Smooth muscle cell (in vitro differentiated cells): ENCODE results near the gene CCR5AS.

Experiments
- DNase-seq: peaks from one replicate; lab custom pipeline; 2025; ENCODE audit not compliant: unreplicated experiment; lab: John Stamatoyannopoulos, UW
- H2AFZ ChIP-seq: fragments of 200-600 bp; sonication (generic); 2 replicates; pipeline ENCODE4 v1.6.0; 2016; ENCODE audit warnings: antibody characterized with exemption, low read depth, mild to moderate bottlenecking
- H3F3A ChIP-seq: fragments of 200-600 bp; sonication (generic); 2 replicates; pipeline ENCODE4 v1.6.0; 2017; ENCODE audit warnings: antibody characterized with exemption, low read depth
- H3K27ac ChIP-seq: fragments of 200-600 bp; sonication (generic); 2 replicates; pipeline ENCODE4 v1.5.1; 2016; ENCODE audit warnings: low read depth, mild to moderate bottlenecking
- H3K27me3 ChIP-seq: fragments of 200-600 bp; sonication (generic); 2 replicates; pipeline ENCODE4 v1.6.1; 2016; ENCODE audit warnings: low read depth, mild to moderate bottlenecking
- H3K36me3 ChIP-seq: fragments of 200-600 bp; sonication (generic); 2 replicates; pipeline ENCODE4 v1.5.1; 2016; ENCODE audit warnings: low read depth
- H3K4me1 ChIP-seq: fragments of 200-600 bp; sonication (generic); 2 replicates; pipeline ENCODE4 v1.5.1; 2016; ENCODE audit warnings: low read depth
- H3K4me2 ChIP-seq: fragments of 200-600 bp; sonication (generic); 2 replicates; pipeline ENCODE4 v1.6.0; 2016; ENCODE audit warnings: mild to moderate bottlenecking
- H3K4me3 ChIP-seq: fragments of 200-600 bp; sonication (generic); 2 replicates; pipeline ENCODE4 v1.5.1; 2016; ENCODE audit warnings: mild to moderate bottlenecking
- H3K79me2 ChIP-seq: fragments of 200-600 bp; sonication (generic); 2 replicates; pipeline ENCODE4 v1.6.0; 2016; ENCODE audit warnings: low read depth, mild to moderate bottlenecking
- H3K9ac ChIP-seq: fragments of 200-600 bp; sonication (generic); 2 replicates; pipeline ENCODE4 v1.6.0; 2016; ENCODE audit warnings: low read depth
- H3K9me3 ChIP-seq: fragments of 200-600 bp; sonication (generic); replicated peaks from 2 replicates; pipeline ENCODE4 v1.5.1; 2016; ENCODE audit warnings: low read depth
- H4K20me1 ChIP-seq: fragments of 200-600 bp; sonication (generic); 2 replicates; pipeline ENCODE4 v1.6.0; 2016; ENCODE audit warnings: low read depth
- CTCF ChIP-seq: fragments of 200-600 bp; sonication (generic); IDR thresholded peaks from 2 replicates; pipeline ENCODE4 v1.5.1; 2017; ENCODE audit warnings: borderline replicate concordance, mild to moderate bottlenecking, antibody characterized with exemption; ENCODE audit not compliant: insufficient read depth, poor library complexity, severe bottlenecking
- WGBS: methylation state at CpG from one replicate; pipeline ENCODE4 v1.1.7; 2016; ENCODE audit warnings: low lambda C conversion rate; 5-methylcytosine and 5-hydroxymethylcytosine counted together

Gene CCR5AS

GRCh38 chr3:46350262-46350565, 56.7 kb downstream of the CCR5AS start:
- no peak for TF ChIP-seq CTCF
- Histone ChIP-seq H3K27me3 (peaks cover 31% of the 10 kb centered on the region), H2AFZ (no peak overlapping the region), H3K4me2 (no peak overlapping the region), H3K27ac (no peak overlapping the region), H3K4me1 (no peaks in the 10 kb centered on the region), H3K4me3 (no peak overlapping the region), H3K79me2 (no peaks in the 10 kb centered on the region), H3K9me3 (no peaks in the 10 kb centered on the region), H4K20me1 (no peaks in the 10 kb centered on the region), H3K36me3 (no peaks in the 10 kb centered on the region), H3F3A (no peaks in the 10 kb centered on the region), H3K9ac (no peak overlapping the region)
- DNase-seq: no peak
- 91% methylated on average over 1 of the region's 1 CpG for WGBS

- WGBS: 74% methylated on average over 2 of the region's 2 CpGs
- H2AFZ ChIP-seq: no peak overlapping the region
- H3K27me3 ChIP-seq: peaks cover 25% of the 10 kb centered on the region
- no peaks in the 10 kb centered on the region for H3K9me3 ChIP-seq
- no peak overlapping the region for H3K4me3 ChIP-seq
- H4K20me1 ChIP-seq: no peaks in the 10 kb centered on the region
- no peak overlapping the region for H3K9ac ChIP-seq
- H3K79me2 ChIP-seq: no peaks in the 10 kb centered on the region
- no peaks in the 10 kb centered on the region for H3F3A ChIP-seq
- H3K36me3 ChIP-seq: no peaks in the 10 kb centered on the region
- no peak overlapping the region for H3K27ac ChIP-seq
- H3K4me2 ChIP-seq: no peak overlapping the region
- no peak for TF ChIP-seq CTCF
- DNase-seq: no peak
- no peaks in the 10 kb centered on the region for H3K4me1 ChIP-seq
Measured at GRCh38 chr3:46349484-46350261, 57.2 kb downstream of the CCR5AS start.

- Histone ChIP-seq H3K27ac (no peak overlapping the region), H3K9me3 (no peaks in the 10 kb centered on the region), H4K20me1 (no peaks in the 10 kb centered on the region), H3K27me3 (peaks cover 22% of the 10 kb centered on the region), H3K4me3 (no peak overlapping the region), H3K9ac (no peak overlapping the region), H3K36me3 (no peaks in the 10 kb centered on the region), H3K4me1 (no peaks in the 10 kb centered on the region), H3F3A (no peaks in the 10 kb centered on the region), H3K4me2 (no peak overlapping the region), H2AFZ (no peak overlapping the region), H3K79me2 (no peaks in the 10 kb centered on the region)
- 89% methylated on average over 3 of the region's 3 CpGs for WGBS
- no peak for DNase-seq
- no peak for TF ChIP-seq CTCF
Measured at GRCh38 chr3:46348823-46349482, 57.9 kb downstream of the CCR5AS start.

GRCh38 chr3:46344476-46344875, 62.4 kb downstream of the CCR5AS start:
- H3K27ac ChIP-seq: no peak overlapping the region
- no peak overlapping the region for H3K4me3 ChIP-seq
- H3K9ac ChIP-seq: no peak overlapping the region
- H3K4me1 ChIP-seq: no peaks in the 10 kb centered on the region
- no peaks in the 10 kb centered on the region for H4K20me1 ChIP-seq
- no peak overlapping the region for H2AFZ ChIP-seq
- H3K79me2 ChIP-seq: no peaks in the 10 kb centered on the region
- no peak for DNase-seq
- no peaks in the 10 kb centered on the region for H3K36me3 ChIP-seq
- H3K27me3 ChIP-seq: no peaks in the 10 kb centered on the region
- WGBS: 89% methylated on average over 4 of the region's 4 CpGs
- no peaks in the 10 kb centered on the region for H3K9me3 ChIP-seq
- TF ChIP-seq CTCF: no peak
- no peak overlapping the region for H3K4me2 ChIP-seq
- no peaks in the 10 kb centered on the region for H3F3A ChIP-seq
